ENCODE data around the gene TOMM40. TPM values are rescaled to one million over a fixed set of nuclear protein-coding genes. Genes with fewer than 3 reads are reported as not detected.

TOMM40 gene
- total and polyA plus RNA-seq, 2 experiments from 2014 or later, result 67.9 to 83.1 TPM

GRCh38 chr19:44949550-44949949 is 58.5 kb downstream of the TOMM40 start:
- peaks cover 6% of the 10 kb centered on the region for H3K79me2 ChIP-seq
- TF ChIP-seq EZH2 (IDR thresholded peaks at IDR 0.05; ENCODE audit: borderline replicate concordance), result no peak
- no peak for TF ChIP-seq EZH2phosphoT487 (IDR thresholded peaks at IDR 0.05; ENCODE audit: low read depth, severe bottlenecking, unreplicated experiment)
- TF ChIP-seq, protein P1, sequence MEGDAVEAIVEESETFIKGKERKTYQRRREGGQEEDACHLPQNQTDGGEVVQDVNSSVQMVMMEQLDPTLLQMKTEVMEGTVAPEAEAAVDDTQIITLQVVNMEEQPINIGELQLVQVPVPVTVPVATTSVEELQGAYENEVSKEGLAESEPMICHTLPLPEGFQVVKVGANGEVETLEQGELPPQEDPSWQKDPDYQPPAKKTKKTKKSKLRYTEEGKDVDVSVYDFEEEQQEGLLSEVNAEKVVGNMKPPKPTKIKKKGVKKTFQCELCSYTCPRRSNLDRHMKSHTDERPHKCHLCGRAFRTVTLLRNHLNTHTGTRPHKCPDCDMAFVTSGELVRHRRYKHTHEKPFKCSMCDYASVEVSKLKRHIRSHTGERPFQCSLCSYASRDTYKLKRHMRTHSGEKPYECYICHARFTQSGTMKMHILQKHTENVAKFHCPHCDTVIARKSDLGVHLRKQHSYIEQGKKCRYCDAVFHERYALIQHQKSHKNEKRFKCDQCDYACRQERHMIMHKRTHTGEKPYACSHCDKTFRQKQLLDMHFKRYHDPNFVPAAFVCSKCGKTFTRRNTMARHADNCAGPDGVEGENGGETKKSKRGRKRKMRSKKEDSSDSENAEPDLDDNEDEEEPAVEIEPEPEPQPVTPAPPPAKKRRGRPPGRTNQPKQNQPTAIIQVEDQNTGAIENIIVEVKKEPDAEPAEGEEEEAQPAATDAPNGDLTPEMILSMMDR (IDR thresholded peaks at IDR 0.05; ENCODE audit: poor library complexity), result no peak
- no peak for DNase-seq (ENCODE audit: low spot score)
- no peaks in the 10 kb centered on the region for H3K36me3 ChIP-seq (replicated peaks; ENCODE audit: insufficient read depth, low read depth)
- H2AFZ ChIP-seq, result no peak overlapping the region
- H4K20me1 ChIP-seq (ENCODE audit: insufficient read depth, poor library complexity, severe bottlenecking), result no peaks in the 10 kb centered on the region
- H3K9me3 ChIP-seq (ENCODE audit: low read depth), result no peaks in the 10 kb centered on the region
- 77% methylated on average over 9 of the region's 9 CpGs for WGBS (ENCODE audit: low lambda C conversion rate, missing lambda C conversion rate)
- H3K27me3 ChIP-seq, result no peaks in the 10 kb centered on the region
- no peak overlapping the region for H3K4me3 ChIP-seq
- no peak overlapping the region for H3K4me2 ChIP-seq
- peaks cover 6% of the 10 kb centered on the region for H3K4me1 ChIP-seq (ENCODE audit: insufficient read depth)
- H3K9me2 ChIP-seq (replicated peaks; ENCODE audit: insufficient read depth), result no peaks in the 10 kb centered on the region
- no peak overlapping the region for H3K27ac ChIP-seq

DNA sequence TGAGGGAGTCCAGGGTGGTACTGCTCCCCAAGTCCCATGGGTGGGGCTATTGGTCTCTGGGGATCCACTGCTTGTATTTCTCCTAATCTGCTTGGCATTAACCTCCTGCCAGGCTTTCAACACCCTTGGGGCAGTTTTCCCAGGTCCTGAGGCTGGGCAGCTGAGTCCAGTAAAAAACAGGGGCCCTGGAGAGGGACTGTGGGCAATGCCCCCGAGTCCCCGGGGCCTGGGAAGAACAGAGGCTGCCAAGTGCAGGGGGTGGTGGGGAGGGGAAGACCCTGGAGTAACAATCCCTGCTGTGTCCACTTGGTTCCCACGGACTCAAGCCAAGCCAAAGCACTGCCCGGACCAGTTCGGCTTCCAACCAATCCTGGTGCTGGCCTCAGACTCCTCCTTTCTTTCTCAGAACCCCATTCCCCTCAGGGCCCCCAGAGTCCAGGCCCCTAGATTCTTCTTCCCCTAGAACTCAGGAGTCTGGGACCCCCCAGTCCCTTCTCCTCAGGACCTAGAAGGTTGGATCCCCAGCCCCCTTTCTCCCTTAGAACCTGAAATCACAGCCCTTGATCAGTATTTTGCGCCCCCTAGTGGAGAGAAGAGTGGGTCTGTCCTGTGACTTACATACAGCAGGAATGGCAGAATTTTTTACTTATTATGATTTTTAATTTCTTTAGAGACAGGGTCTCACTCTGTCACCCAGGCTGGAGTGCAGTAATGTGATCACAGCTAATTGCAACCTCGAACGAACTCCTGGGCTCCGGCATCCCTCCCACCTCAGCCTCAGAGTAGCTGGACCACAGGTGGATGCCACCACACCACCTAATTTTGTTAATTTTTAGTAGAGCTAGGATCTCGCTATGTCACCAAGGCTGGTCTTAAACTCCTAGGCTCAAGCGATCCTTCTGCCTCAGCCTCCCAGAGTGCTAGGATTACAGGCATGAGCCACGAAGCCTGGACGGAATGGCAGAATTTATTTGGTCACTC is 60.4 kb downstream of the TOMM40 start:
- Histone ChIP-seq H3K4me2 (peak overlapping the region; percentile 20), H3K27me3 (no peaks in the 10 kb centered on the region), H3K27ac (no peak overlapping the region), H3K4me1 (ENCODE audit: insufficient read depth) (peaks cover 9% of the 10 kb centered on the region), H3K9me3 (ENCODE audit: low read depth) (no peaks in the 10 kb centered on the region), H3K36me3 (replicated peaks; ENCODE audit: insufficient read depth, low read depth) (no peaks in the 10 kb centered on the region), H2AFZ (no peak overlapping the region), H3K9me2 (replicated peaks; ENCODE audit: insufficient read depth) (no peaks in the 10 kb centered on the region), H4K20me1 (ENCODE audit: insufficient read depth, poor library complexity, severe bottlenecking) (peaks cover 9% of the 10 kb centered on the region), H3K79me2 (peaks cover 18% of the 10 kb centered on the region), H3K4me3 (no peak overlapping the region)
- 58% methylated on average over 13 of the region's 13 CpGs for WGBS (ENCODE audit: low lambda C conversion rate, missing lambda C conversion rate)
- peak; percentile 94 for DNase-seq (ENCODE audit: low spot score)
- TF ChIP-seq, protein P1 (IDR thresholded peaks at IDR 0.05; ENCODE audit: poor library complexity), result peak; percentile 98
- no peak for TF ChIP-seq EZH2 (IDR thresholded peaks at IDR 0.05; ENCODE audit: borderline replicate concordance)

Other genes with a start within 250 kb of the TOMM40 start
- 123 and 124 TPM in 2 replicates for gene PVR, start 247.3 kb upstream of the TOMM40 start, total RNA-seq
- gene PVR, start 247.3 kb upstream of the TOMM40 start, polyA plus RNA-seq, result 76.4 and 85.6 TPM in 2 replicates
- 2.8 and 5.1 TPM in 2 replicates for gene CEACAM19, start 219.8 kb upstream of the TOMM40 start, total RNA-seq
- gene CEACAM19, start 219.8 kb upstream of the TOMM40 start, polyA plus RNA-seq, result 4.9 and 5.6 TPM in 2 replicates
- gene CEACAM16, start 192.1 kb upstream of the TOMM40 start, total RNA-seq, result 0.73 TPM in 1 of 2 replicates, not detected in the other
- not detected in 2 replicates for gene CEACAM16, start 192.1 kb upstream of the TOMM40 start, polyA plus RNA-seq
- 4.3 and 6.3 TPM in 2 replicates for gene BCL3, start 142.5 kb upstream of the TOMM40 start, total RNA-seq
- gene BCL3, start 142.5 kb upstream of the TOMM40 start, polyA plus RNA-seq, result 45.7 and 51.4 TPM in 2 replicates
- gene CBLC, start 113.4 kb upstream of the TOMM40 start, total RNA-seq, result 26.2 and 28.3 TPM in 2 replicates
- gene CBLC, start 113.4 kb upstream of the TOMM40 start, polyA plus RNA-seq, result 38.1 and 39.7 TPM in 2 replicates
- 53.3 and 77.1 TPM in 2 replicates for gene BCAM, start 82.2 kb upstream of the TOMM40 start, total RNA-seq
- gene BCAM, start 82.2 kb upstream of the TOMM40 start, polyA plus RNA-seq, result 34.7 and 41.8 TPM in 2 replicates
- gene NECTIN2, start 45.0 kb upstream of the TOMM40 start, total RNA-seq, result 174 and 193 TPM in 2 replicates
- gene NECTIN2, start 45.0 kb upstream of the TOMM40 start, polyA plus RNA-seq, result 300 and 307 TPM in 2 replicates
- 3,920 and 3,946 TPM in 2 replicates for gene APOE, start 14.5 kb downstream of the TOMM40 start, total RNA-seq
- gene APOE, start 14.5 kb downstream of the TOMM40 start, polyA plus RNA-seq, result 3,558 and 4,019 TPM in 2 replicates
- 330 and 390 TPM in 2 replicates for gene APOC1, start 23.4 kb downstream of the TOMM40 start, total RNA-seq
- gene APOC1, start 23.4 kb downstream of the TOMM40 start, polyA plus RNA-seq, result 395 and 606 TPM in 2 replicates
- gene APOC4, start 51.0 kb downstream of the TOMM40 start, total RNA-seq, result not detected in 2 replicates
- gene APOC4, start 51.0 kb downstream of the TOMM40 start, polyA plus RNA-seq, result 1.1 TPM in 1 of 2 replicates, not detected in the other
- gene APOC2, start 54.8 kb downstream of the TOMM40 start, total RNA-seq, result 435 and 454 TPM in 2 replicates
- gene APOC2, start 54.8 kb downstream of the TOMM40 start, polyA plus RNA-seq, result 603 and 827 TPM in 2 replicates
- gene CLPTM1, start 64.1 kb downstream of the TOMM40 start, total RNA-seq, result 41.0 and 49.1 TPM in 2 replicates
- gene CLPTM1, start 64.1 kb downstream of the TOMM40 start, polyA plus RNA-seq, result 89.7 and 93.1 TPM in 2 replicates
- 6.3 and 8.5 TPM in 2 replicates for gene RELB, start 110.2 kb downstream of the TOMM40 start, total RNA-seq
- 9.1 and 13.9 TPM in 2 replicates for gene RELB, start 110.2 kb downstream of the TOMM40 start, polyA plus RNA-seq
- gene CLASRP, start 147.8 kb downstream of the TOMM40 start, total RNA-seq, result 32.3 and 56.2 TPM in 2 replicates
- gene CLASRP, start 147.8 kb downstream of the TOMM40 start, polyA plus RNA-seq, result 45.8 and 74.5 TPM in 2 replicates
- gene ZNF296, start 185.2 kb downstream of the TOMM40 start, total RNA-seq, result 0.52 TPM in 1 of 2 replicates, not detected in the other
- 1.2 TPM in 1 of 2 replicates, not detected in the other for gene ZNF296, start 185.2 kb downstream of the TOMM40 start, polyA plus RNA-seq
- gene GEMIN7, start 188.0 kb downstream of the TOMM40 start, total RNA-seq, result 48.8 and 50.7 TPM in 2 replicates
- 55.3 and 69.0 TPM in 2 replicates for gene GEMIN7, start 188.0 kb downstream of the TOMM40 start, polyA plus RNA-seq
- gene PPP1R37, start 201.9 kb downstream of the TOMM40 start, total RNA-seq, result 28.1 and 30.8 TPM in 2 replicates
- gene PPP1R37, start 201.9 kb downstream of the TOMM40 start, polyA plus RNA-seq, result 14.0 and 15.2 TPM in 2 replicates

Measured in hepatocyte (in vitro differentiated cells).